ENCODE data around the gene PPM1M.

Gene PPM1M

GRCh38 chr3:52228266-52228665 lies 17.3 kb upstream of the PPM1M start:
- peak in 2 of 10 donors; percentile 71 to 82 for DNase-seq
- intact Hi-C loops (cut with DNase I): no loop called here

DNA sequence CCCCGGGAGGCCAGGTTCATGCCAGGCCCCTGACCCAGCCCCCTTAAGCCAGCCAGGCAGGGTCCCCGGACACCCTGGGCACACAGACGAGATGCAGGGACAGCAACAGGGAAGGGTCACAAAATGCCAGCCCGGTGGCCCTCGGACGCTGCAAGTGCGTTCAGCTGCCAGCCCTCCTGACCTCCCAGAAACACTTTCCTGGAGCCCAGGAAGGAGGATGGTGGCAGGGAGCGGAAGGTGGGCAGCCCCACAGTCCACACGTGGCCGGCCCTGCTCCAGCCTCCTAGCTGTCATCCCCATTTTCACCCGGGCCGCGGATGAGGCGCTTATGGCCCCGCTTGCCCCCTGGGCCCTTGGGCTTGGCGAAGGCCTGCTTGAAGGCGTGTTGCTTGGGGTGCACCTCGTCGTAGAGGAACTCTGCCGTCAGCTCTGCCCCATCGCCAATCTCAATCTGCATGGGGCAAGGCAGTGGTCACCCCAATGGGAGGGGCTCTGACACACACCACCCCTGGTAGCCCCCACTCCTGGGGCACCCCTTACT lies 16.7 kb upstream of the PPM1M start:
- intact Hi-C loops (cut with DNase I): no loop called here
- peak in 2 of 10 donors; percentile 55 to 78 for DNase-seq

DNA sequence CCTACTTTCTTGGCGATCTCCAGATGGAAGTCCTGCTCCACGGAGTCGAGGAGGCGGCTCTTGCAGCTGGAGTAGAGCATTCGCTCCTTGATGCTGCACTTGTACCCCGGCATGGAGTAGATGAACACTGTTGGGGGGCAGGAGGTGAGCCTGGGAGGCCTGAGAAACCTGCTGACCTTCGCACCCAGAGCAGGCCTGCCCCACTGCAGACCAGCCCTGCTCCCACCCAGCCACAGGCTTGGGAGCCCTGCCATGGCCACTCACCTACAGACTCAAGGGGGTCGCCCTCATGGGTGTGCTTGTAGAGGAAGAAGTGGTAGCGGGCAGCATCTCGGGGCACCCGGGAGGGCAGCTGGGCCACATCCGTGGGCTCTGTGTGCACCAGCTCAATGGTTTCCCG lies 15.9 kb upstream of the PPM1M start:
- peak in 2 of 10 donors; percentile 65 to 71 for DNase-seq
- intact Hi-C loops (cut with DNase I): loop anchor here (5.0 kb wide), 1 partner anchor 108 kb away; no protein-coding TSS in a partner anchor

- intact Hi-C loops (cut with DNase I): loop anchor here (5.0 kb wide), 1 partner anchor 107 kb away; no protein-coding TSS in a partner anchor
- peak in 1 of 10 donors; percentile 57 for DNase-seq
These were observed 15.1 kb upstream of the PPM1M start for GRCh38 chr3:52230461-52230860.

GRCh38 chr3:52230889-52231499 lies 14.6 kb upstream of the PPM1M start:
- intact Hi-C loops (cut with DNase I): loop anchor here (5.0 kb wide), 1 partner anchor 106 kb away; no protein-coding TSS in a partner anchor
- peak in 2 of 10 donors; percentile 43 to 81 for DNase-seq

- peak in 6 of 10 donors; percentile 51 to 94 (median 74) for DNase-seq
- intact Hi-C loops (cut with DNase I): loop anchor here (5.0 kb wide), 1 partner anchor 106 kb away; no protein-coding TSS in a partner anchor
These were observed 13.9 kb upstream of the PPM1M start for GRCh38 chr3:52231502-52232278.

DNA sequence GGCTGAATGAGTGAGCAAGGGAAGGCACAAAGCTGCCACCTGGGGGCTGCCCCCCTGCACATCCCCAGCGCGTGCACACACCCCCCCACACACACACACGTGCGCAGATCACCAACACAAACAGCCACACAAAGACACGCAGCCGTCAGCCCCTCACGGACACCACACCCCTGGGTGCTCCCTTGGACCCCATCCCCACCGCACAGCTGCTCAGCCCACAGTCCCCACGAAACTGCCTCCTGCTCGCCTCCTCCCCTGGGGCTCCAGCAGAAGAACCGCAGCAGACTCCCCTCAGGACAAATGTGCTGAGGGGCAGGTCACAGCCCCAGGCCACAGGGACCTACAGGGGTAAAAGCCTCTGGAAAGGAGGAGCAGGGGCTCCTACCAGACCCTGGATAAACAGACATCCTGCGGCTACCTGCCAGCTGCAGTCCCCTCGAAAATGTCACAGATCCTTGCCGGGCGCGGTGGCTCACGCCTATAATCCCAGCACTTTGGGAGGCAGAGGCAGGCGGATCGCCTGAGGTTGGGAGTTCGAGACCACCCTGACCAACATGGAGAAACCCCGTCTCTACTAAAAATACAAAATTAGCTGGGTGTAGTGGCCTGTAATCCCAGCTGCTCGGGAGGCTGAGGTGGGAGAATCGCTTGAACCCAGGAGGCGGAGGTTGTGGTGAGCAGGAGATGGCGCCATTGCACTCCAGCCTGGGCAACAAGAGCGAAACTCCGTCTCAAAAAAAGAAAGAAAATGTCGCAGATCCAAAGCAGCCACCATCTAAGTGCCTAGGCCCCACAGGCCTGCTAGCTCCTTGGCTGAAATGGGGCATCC lies 13.1 kb upstream of the PPM1M start:
- intact Hi-C loops (cut with DNase I): loop anchor here (5.0 kb wide), 1 partner anchor 105 kb away; no protein-coding TSS in a partner anchor
- DNase-seq: peak in 2 of 10 donors; percentile 76 to 77

DNA sequence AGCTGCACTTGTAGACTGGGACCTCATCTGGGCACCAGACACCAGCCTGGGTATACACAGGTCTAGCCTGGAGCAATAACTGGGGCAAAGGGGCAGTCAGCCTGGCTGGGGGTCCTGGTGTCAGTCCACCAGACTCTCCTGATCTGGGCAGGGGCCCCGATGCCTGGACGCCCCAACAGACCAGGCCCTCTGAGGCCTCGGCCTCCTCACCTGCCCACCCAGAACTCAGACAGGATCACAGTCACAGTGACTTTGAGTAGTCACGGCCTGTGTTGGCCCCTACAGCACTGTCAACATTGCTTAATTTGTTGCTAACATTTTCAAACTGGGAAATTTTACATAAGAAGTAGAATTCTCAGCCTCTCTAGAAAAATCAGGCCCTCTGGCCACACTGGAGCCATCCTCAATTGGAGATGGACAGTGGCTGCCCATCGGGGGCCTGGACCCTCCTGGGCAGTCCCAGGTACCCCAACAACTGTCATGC lies 12.4 kb upstream of the PPM1M start:
- intact Hi-C loops (cut with DNase I): loop anchor here (5.0 kb wide), 1 partner anchor 104 kb away; no protein-coding TSS in a partner anchor
- DNase-seq: peak in 2 of 10 donors; percentile 75 to 78

GRCh38 chr3:52233968-52234367 lies 11.6 kb upstream of the PPM1M start:
- intact Hi-C loops (cut with DNase I): loop anchor here (5.0 kb wide), 1 partner anchor 103 kb away; no protein-coding TSS in a partner anchor
- peak in 4 of 10 donors; percentile 55 to 91 (median 88) for DNase-seq

- peak in 2 of 10 donors; percentile 77 for DNase-seq
- intact Hi-C loops (cut with DNase I): loop anchor here (5.0 kb wide), 1 partner anchor 103 kb away; no protein-coding TSS in a partner anchor
These were observed 10.8 kb upstream of the PPM1M start for GRCh38 chr3:52234516-52235447.

GRCh38 chr3:52236424-52236886 lies 9.1 kb upstream of the PPM1M start:
- intact Hi-C loops (cut with DNase I): no loop called here
- DNase-seq: peak in 1 of 10 donors; percentile 50

- peak in 1 of 10 donors; percentile 42 for DNase-seq
- intact Hi-C loops (cut with DNase I): no loop called here
These were observed 8.4 kb upstream of the PPM1M start for GRCh38 chr3:52237006-52237656.

DNA sequence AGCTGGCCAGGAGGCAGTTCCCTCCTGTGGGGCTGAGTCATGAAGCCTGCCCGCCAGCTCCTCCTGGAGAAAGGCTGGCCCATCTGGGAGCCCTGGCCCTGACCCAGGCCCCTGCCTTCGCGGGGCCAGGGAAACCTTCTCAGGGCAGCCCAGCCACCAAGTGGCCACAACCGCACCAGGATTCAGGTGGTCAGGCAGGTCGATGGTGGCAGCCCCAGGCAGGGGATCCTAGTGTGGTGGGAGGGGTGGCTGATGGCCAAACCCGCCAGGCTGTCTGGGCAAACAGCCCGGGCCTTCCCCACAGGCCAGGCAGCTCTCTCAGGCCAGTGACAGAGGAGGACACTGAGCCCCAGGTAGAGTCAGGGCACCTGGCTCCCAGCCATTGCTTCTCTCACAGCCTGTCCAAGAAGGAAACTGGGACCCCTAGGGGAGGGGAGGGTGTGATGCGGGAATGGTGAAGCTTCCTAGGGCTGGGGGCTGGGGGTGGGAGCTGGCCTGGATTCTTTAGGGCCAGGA lies 7.8 kb upstream of the PPM1M start:
- intact Hi-C loops (cut with DNase I): loop anchor here (2.0 kb wide), 1 partner anchor 41 kb away; the partner anchor contains the start of gene WDR82
- peak in 9 of 10 donors; percentile 47 to 95 (median 65) for DNase-seq

DNA sequence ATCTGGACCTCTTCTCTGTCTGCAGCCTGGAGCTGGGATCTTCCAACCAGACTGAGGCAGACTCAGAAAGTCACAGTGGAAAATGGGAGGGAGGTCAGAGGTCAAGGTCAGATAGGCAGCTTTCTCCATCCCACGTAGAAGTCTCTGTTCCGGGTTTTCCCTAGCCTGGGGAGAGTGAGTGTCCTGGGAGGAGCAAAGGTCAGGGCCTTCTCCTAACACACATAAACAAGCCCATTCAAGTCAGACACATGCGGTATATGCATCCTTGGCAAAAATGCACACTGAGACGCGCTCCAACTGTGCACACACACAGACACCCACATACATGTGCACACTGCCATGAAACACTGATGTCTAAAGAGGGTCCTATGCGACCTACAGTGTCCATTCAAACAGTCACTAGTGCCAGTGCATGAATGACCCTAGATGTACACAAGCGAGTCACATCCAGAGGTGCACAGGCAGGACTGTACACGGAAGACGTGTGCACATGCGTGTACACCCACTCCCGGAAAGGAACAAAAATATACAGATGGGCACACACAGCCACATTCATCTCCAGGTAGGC lies 7.3 kb upstream of the PPM1M start:
- intact Hi-C loops (cut with DNase I): loop anchor here (2.0 kb wide), 1 partner anchor 41 kb away; the partner anchor contains the start of gene WDR82
- peak in 2 of 10 donors; percentile 21 to 44 for DNase-seq

DNA sequence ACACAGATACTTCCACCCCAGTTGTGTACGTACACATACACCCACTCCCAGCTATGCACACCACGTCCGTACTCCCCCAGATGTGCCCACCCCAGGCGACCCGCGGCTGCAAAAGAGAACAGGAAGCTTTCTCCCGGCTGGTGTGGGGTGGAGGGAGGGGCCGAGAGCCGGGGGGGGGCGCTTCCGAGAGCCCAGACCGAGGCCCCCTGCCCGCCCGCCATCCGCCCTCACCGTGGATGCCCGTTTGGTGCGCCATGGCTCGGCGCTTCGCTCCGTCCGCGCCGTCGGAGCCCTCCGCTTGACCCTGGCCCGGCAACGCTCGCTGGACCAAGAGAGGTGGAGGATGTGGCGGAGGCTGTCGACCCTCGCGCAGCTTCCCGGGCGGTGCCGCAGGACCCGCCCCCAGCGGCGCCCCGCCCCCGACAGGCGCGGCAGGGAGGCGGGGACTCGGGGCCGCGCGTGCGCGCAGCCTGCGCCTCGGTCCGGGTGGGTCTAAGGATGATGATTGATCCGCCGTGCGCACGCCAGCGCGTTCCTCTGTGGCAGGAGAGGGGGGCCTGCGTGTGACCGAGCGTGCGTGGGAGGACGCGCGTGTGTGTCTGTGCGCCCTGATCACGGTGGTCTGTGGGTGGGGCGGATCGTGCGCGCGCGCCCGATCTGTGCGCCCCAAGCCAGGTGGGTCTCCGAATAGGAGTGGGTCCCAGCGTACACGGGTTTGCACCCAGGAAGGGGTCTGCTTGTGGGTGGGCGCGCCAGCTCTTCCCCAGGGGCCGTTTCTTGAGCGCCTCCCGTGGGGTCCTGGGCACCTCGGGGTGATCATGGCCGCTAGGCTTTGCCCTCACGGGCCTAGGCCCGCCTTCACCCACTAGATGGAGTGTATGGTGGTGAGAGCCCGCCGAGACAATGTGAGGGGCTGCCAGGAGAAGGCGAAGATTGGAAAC lies 6.5 kb upstream of the PPM1M start, which contains the start of gene TWF2:
Gene TWF2, minus strand, starts transcription at position 398 of the 941 bp plus-strand sequence. Its CDS starts 142 bp downstream, at position 256.
- intact Hi-C loops (cut with DNase I): loop anchor here (2.0 kb wide), 1 partner anchor 40 kb away; the partner anchor contains the start of gene WDR82
- DNase-seq: peak; percentile 66 to 98 (median 83)

All from posterior cingulate gyrus (tissue), 11 donors.